Activated CD8-positive, alpha-beta T cell treated with anti-CD3 and anti-CD28 coated beads for 36 hours (primary cell): ENCODE data around the gene SLC22A25. TPM values are rescaled to one million over a fixed set of nuclear protein-coding genes. Genes with fewer than 3 reads are reported as not detected.

ENCODE experiments used
- ATAC-seq: fragments of 200-7000 bp; cut with Tn5 transposase; one replicate; pipeline ENCODE4 v1.10.0; 2021; ENCODE audit warnings: mild to moderate bottlenecking, moderate library complexity
- CTCF ChIA-PET: fragments of 350-600 bp; sonication (Branson Sonifier 250); formaldehyde crosslinking; loops from one replicate; lab custom pipeline; 2021; ENCODE audit warnings: antibody characterized with exemption; lab: Charles Lee
- POLR2A ChIA-PET: fragments of 350-600 bp; sonication (Branson Sonifier 250); formaldehyde crosslinking; loops from one replicate; lab custom pipeline; 2021; ENCODE audit warnings: antibody characterized with exemption; lab: Charles Lee
- DNase-seq: peaks from one replicate; pipeline ENCODE4 v3.0.0-alpha.2; 2020
- H3K27ac Mint-ChIP-seq: one replicate; pipeline ENCODE4 v1.8.0; 2021; ENCODE audit warnings: mild to moderate bottlenecking, mixed read lengths
- H3K27me3 Mint-ChIP-seq: one replicate; pipeline ENCODE4 v1.8.0; 2021; ENCODE audit warnings: mixed read lengths
- H3K36me3 Mint-ChIP-seq: one replicate; pipeline ENCODE4 v1.8.0; 2021; ENCODE audit warnings: low read depth, mixed read lengths
- H3K4me1 Mint-ChIP-seq: one replicate; pipeline ENCODE4 v1.8.0; 2021; ENCODE audit warnings: low read depth, mixed read lengths
- H3K4me3 Mint-ChIP-seq: one replicate; pipeline ENCODE4 v1.8.0; 2021; ENCODE audit warnings: mild to moderate bottlenecking, moderate library complexity, mixed read lengths
- H3K9me3 Mint-ChIP-seq: one replicate; pipeline ENCODE4 v1.8.0; 2021; ENCODE audit warnings: mixed read lengths
- CTCF ChIP-seq: fragments of 200-600 bp; IDR thresholded peaks from one replicate; pipeline ENCODE4 v1.8.0; 2022; ENCODE audit warnings: antibody characterized with exemption, mild to moderate bottlenecking
- intact Hi-C: fragments of 100-400 bp; cut with micrococcal nuclease; formaldehyde crosslinking; loops from one replicate; pipeline ENCODE4 v1.10.0; 2022
- total RNA-seq, 2 experiments: library from RNA; stranded (reverse); gene quantifications; one replicate each; pipeline ENCODE4 v1.2.3, GENCODE V29; 2021

The SLC22A25 gene
- total RNA-seq, 2 experiments from 2014 or later, result not detected

GRCh38 chr11:63210111-63210510, 33.3 kb downstream of the SLC22A25 start:
- no peak overlapping the region for H3K27ac Mint-ChIP-seq
- POLR2A ChIA-PET, result no interaction called here
- no peak overlapping the region for H3K4me3 Mint-ChIP-seq
- no peak for ATAC-seq
- H3K27me3 Mint-ChIP-seq, result peaks cover 17% of the 10 kb centered on the region
- intact Hi-C loops, result loop anchor here (5.0 to 10.0 kb wide), 2 partner anchors 178 to 305 kb away; no protein-coding TSS in a partner anchor
- no peaks in the 10 kb centered on the region for H3K36me3 Mint-ChIP-seq
- H3K4me1 Mint-ChIP-seq, result no peaks in the 10 kb centered on the region
- no peaks in the 10 kb centered on the region for H3K9me3 Mint-ChIP-seq
- CTCF ChIA-PET, result interaction anchor here (0.7 kb wide), 1 partner anchor 304 kb away, joined by 3 read pairs; no protein-coding TSS in a partner anchor
- no peak for DNase-seq
- no peak for TF ChIP-seq CTCF

Other genes with a start within 250 kb of the SLC22A25 start
- not detected for gene SLC22A8, start 227.8 kb downstream of the SLC22A25 start, total RNA-seq
- gene SLC22A24, start 99.4 kb downstream of the SLC22A25 start, total RNA-seq, result not detected
- not detected for gene SLC22A9, start 126.2 kb upstream of the SLC22A25 start, total RNA-seq
- gene PLAAT5, start 247.6 kb upstream of the SLC22A25 start, total RNA-seq, result under 1 TPM; 0.16 to 0.29 TPM